ENCODE data around the gene CDC45.
"Not testable (repeated sequence)": the region's sequence is repeated elsewhere in the genome, so short reads cannot be mapped to it uniquely, and the experiment has no call there.

CDC45 gene

DNA sequence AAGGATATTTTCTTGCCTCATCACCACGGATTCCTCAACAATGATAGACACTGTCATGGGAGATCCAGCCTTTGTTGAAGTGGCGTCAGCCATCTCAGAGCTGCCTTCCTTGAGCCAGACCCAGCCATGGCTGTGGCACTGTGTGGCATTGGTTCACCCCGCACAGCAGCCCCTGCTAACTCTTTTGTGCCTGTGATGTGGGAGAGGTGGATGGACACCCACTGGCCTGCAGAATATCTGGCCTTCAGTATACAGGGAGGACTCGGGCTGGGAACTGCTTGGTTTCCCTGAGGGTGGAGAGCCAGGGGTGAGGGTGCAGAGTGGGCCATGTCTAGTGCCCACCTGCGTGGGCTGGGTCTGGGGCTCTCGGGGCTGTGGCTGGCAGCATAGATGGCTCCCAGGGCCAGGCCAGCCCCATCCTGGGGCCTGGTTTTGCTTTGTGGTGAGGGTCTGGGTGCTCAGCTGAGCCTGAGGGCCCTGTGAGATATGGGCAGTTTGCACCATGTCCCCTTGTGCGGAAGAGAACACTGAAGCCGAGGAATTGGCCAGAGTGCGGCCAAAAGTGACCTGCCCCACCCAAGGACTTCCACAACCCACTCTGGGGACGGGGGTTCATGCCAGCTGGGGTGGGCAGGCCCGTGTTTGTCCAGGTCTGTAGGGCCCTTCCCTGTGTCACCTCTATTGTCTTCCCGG, 38.3 kb downstream of the CDC45 start:
- no peak for DNase-seq

DNA sequence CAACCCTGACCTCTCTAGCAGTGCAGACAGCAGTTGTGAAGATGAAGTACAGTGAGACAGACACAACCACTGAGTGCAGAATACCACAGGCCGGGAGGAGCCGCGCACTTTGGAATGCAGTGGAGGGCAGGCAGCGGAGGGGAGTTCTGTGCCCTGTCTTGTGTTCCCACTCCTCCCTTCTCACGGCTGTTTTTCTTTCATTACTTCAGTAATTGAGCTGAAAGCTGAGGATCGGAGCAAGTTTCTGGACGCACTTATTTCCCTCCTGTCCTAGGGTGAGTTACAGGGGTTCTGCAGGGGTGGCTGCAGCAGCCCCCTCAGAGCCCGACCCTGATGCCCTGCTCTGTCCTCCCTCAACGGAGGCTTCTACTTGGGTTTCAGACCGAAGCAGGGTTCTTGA, 38.9 kb downstream of the CDC45 start:
- DNase-seq = no peak

DNA sequence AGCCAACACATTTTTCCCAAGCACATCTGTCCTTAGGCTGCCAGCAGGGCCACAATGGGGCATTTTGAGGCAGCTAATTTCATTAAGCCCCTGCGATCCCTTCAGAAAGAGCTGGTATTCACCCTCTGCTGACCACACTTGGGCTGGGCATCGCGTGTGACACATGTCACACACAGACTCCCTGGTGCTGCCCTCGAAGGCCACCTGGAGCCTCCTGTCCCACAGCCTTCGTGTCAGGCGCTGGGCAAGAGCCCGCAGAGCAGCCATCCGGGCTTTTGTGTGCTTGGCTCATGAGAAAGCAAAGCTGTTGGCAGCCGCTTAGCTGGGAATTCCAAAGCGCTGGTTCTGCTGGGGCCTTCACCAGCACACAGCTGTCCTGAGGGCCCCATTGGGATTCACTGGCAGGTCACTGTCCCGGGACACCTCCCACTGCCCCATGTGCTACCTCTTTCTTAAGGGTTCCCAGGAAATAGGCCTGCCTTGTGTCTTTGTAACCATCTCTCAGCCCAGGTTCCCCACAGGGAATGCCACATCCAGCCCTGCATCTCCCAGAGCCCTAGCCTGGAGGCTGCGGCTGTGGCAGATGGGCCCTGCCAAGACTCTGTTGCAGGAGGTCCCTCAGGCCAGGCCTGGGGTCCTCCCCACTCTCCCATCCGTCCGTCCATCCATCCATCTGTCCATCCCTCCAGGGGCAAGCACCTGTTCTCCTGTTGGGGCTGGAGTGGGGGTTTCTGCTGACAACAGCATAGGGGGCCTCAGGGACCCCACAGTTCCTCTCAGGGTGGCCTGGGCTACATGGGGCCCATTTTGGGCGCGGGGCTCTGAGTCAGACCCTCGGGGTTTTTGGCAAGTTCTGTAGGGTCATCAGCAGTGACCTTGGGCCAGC, 39.6 kb downstream of the CDC45 start:
- DNase-seq = no peak

DNA sequence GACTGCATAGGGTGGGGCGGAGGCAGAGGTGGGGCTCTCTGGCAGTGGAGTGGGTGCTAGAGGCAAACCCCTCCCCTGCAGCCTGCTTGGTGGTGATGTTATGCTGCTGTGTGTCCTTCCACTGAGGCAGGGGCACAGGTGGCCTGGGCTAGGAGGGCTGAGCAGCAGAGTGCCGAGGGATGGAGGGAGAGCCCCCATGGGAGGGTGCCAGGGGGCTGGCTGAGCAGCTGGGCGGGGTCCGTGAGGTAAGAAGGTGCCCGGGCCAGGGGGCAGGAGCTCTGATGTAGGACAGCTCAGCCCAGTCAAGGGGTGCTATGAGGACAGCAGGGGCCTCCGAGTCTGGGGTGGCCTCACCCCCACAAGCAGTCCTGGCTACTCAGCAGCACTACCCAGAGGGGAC, 40.3 kb downstream of the CDC45 start:
- DNase-seq = no peak

DNA sequence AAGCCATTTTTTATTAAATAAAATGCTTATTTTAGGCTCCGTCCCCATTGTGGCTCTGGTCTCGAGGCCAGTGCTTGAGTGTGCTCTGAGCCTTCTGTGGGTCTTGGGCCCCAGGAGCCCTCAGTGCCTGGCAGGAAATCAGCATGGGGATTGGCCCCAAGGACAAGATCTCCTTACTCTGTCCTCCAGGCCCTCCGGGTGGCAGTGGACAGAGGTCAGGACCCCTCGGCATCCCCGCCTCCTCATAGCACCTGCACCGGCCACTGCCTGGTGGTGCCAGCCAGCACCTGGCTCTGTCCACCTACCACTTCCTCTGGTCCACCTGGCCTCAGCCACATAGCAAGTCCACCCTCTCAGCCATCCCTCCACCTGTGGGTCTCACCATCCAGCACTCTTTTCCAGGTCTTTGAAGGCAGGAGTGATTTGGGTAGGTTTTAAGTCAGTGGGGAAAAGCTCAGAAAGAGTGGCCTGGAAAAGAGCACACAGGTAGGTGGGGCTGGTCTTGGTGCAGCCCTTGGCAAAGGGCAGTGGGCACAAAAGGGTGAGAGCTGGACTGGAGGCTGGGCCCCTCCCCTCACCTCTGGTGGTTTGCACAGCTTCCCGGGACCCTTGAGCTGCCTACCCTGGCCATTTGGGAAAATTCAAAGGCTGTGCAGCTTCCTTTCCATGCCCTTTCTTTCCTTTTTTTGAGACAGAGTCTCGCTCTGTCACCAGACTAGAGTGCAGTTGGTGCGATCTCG, 41.0 kb downstream of the CDC45 start:
- DNase-seq = no peak

DNA sequence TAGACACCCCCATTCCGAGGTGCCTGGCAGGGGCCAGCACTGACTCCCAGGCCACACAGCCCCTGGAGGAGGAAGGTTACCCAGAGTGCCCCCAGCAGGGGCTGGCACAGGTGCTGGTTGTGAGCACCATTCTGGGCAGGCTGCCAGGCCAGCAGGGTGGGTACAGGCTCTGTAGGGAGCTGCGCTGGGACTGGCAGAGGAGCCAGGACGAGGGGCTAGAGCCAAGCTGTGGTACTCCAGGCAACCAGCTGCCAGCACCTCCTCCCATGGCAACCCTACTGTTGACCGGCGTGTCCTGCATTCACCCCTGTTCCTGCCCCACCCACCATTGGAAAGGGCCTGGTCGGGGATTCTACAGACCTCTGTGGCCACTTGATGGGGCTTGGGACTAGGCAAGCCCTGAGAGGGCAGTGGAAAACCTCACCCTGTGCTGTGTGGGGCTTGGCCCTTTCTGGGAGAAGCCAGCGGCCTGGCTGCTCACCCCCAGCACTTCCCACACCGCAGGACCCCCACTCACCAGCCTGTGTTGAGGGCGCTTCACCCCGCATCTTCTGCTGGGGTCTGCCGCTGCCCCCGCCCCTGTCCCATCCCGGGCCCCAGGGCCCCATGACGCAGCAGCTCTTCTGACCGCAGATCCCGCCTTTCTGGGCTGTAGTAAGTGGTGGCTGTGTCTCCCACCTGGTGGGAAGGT, 42.6 kb downstream of the CDC45 start:
- no peak for DNase-seq

DNA sequence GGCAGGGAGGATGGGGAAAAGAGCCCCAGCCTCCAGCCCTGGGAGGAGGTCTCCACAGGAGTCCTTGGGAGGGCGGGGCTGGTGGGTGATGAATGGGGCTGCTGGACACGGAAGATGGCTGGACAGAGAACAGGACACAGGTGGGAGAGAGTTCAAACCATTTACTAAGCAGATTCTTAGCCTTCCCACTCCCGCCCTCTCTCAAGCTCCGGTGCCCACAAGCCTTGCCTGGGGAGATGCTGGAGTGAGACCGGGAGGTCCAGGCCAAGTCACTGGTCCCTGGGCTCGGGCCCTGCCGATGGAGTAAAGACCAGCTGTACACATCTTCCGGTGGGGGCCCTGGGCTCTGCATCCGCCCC, 43.1 kb downstream of the CDC45 start:
- no peak for DNase-seq

DNA sequence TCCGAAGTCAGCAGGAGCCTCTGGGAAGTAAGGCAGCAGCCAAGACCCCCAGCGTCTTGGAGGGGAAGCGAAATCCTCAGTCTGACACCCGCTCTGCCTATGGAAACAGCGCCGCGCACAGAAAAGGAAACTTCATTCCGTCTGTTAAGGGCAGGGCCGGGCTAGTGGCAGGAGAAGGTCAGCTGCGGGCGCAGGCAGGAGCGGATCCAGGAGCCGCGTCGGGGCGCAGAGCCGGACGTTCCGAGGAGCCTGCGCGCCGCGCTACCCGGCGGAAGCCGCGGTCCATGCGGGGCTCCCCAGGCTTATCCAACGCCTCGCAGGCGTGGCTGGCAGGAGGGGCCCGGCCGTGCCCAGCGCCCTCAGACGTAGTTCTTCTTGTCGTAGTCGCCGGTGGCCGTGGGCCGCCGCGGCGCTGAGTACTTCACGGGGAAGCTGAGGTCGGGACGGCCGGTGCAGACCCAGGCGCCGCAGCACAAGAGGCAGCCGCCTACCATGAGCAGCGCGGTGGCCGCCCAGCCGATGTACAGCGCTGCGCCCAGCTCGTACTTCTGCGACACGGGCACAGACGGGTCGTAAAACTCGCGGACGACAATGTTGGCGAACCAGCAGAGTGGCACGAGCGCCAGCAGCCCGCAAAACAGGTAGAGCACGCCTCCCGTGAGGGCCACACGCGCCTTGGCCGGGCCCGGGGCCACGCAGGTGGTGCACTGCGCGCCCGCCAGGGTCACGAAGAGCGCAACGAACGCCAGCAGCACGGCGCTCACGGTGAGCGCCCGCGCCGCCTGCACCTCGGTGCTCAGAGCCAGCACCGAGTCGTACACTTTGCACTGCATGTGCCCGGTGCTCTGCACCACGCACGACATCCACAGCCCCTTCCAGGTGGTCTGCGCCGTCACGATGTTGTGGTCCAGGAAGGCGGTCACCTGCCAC, 43.8 kb downstream of the CDC45 start:
- DNase-seq = no peak

DNA sequence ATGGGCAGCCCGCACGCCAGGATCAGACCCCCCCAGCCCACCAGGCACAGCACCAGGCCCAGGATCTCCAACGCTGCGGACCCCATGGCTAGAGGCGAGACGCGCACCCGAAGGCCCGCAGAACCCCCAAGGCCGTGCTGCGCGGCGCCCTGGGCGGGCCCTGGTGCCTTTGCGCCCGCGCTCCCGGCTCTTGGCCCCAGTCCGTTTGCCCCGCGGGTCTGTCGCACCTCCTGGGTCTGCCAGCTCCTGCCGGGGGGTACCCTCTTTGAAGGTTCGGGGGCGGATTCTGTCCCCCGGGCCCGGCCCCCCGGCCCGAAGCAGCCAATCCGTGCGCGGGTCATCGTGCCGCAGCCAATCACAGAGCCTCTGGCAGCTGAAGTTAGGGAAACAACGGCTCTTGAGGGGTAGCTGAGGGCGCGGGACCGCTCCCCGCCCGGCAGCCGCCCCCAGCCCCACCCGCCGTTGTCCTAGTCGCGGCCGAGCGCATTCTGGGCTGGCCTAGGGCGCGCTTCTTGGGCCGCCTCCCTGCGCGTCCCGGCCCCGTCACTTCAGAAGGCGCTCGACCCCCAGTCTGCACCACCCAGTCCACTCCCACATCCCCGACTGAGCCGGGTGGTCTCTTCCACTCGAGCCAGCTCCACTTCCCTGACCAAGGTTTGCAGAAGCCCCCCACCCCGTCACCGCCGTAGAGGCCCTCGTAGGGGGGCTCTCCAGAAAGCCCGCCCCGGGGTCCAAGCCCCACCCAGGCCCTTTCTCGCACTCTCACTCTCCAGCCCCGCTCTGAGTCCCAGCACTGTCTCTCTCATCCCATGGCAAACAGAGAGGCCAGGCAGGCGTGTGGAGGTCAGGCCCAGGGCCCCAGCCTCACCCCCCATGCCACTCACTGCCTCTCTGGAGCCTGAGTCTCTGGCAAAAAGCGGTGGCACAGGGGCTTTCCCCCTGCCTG, 44.7 kb downstream of the CDC45 start, which contains the start of gene CLDN5:
CLDN5 (minus strand) TSS at position 241 of the 946 bp plus-strand sequence; CDS start at position 86, 155 bp downstream.
- DNase-seq = no peak

DNA sequence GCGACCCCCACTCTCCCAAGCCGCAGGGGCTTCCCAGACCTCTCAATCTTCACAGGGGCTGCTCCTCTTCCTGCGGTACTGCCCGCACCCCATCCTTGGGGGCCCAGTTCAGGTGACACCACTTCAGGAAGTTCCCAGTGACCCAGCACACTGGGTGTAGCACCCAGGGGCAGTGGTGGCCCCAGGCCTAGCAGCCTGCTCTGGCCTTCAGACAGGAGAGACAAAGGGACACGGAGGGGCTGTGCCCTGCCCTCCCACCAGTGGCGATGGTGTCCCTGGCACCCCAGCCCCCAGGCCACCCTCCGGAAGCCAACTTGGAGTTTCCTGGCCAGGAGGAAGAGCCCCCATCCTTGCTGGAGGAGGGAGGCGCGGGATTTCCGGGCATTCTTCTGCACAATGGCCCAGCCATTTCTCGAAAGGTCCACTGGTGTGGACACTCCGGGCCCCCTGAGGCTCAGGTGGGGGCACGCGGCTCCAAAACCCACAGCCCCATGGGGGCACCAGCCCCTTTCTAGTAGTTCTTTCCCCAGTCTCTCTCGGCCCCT, 45.5 kb downstream of the CDC45 start:
- DNase-seq = no peak

DNA sequence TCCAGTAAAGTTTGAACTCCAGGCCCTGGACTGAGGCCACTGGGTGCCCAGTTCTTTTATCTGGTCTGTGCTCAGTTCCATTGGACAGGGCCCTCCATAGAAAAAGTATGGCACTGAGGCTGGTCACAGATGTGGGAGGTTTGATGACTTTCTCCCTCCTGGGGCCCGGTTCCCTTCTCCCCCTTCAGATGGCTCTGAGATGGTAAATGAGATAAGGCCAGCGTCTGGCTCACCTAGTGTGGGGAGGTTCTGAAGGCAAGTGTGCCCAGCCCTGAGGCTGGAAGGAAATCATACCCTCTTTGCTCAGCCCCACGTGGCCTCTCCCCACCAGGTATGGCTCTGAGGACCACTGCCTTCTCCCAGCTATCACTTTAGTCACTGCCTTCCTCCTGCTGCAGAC, 45.9 kb downstream of the CDC45 start:
- DNase-seq = no peak

DNA sequence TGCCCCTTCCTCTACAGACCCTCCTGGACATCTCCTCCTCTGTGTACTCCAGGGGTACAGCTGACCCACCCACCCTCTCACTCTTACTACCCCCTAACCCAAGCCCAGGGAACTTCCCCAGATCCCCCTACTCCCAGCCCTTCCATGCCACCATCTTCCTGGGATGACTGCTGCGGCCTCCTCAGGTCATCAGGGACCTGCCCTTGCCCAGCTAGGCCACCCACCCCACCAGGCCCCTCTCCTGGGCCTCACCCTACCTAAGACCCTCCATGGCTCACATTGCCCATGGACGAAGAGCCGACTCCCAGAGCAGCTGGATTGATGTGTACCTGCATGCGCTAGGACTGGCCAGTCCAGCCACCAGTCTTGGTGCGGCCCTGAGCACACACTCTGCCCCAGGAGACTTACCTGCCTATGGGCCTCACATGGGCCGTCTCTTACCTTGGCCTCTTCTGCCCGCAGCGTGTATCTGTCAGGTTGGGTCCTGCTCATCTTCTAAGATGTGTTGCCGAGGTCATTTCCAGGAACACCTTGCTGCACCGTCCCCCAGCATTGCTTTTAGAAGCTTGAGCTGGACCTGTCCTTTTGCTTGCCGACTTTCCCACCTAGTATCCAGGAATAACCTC, 46.5 kb downstream of the CDC45 start:
- no peak for DNase-seq

DNA sequence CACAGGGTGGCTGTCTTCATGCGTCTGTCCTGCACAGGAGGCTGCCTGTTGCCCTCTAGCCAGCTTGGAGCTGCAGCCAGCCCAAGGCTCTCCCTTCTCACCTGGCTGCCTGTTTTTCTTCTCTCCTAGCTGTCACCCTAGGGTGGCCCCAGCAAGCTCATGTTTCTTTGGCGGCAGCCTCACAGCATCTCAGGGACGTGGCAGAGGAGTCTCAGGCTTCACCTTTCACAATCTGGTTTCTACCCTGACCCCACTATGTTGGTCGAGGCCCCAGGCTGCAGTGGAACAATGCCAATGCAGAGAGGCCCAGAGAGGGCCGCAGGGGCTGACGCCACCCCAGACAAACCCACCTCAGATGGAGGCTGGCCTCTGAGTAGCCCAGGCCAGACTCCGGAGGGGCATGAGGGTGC, 47.0 kb downstream of the CDC45 start:
- DNase-seq = no peak

DNA sequence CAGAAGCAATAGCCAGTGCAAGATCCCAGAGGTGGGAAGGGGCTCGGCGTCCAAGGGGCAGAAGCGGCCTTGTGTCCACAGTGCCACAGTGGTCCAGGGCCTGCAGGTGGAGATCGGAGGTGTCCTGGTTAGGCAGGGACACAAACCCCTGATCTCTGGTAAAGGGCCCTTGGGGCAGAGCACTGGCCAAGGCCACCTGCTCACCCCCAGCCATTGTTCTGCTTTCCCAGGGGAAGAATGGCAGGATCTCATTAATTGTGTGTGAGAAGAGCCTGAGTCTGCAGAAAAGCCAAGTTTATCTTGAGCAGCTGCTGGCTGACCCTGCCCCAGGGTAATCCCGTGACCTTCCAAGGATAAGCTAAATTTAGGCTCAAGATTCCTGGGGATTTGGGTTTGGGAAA, 47.6 kb downstream of the CDC45 start:
- DNase-seq = no peak

DNA sequence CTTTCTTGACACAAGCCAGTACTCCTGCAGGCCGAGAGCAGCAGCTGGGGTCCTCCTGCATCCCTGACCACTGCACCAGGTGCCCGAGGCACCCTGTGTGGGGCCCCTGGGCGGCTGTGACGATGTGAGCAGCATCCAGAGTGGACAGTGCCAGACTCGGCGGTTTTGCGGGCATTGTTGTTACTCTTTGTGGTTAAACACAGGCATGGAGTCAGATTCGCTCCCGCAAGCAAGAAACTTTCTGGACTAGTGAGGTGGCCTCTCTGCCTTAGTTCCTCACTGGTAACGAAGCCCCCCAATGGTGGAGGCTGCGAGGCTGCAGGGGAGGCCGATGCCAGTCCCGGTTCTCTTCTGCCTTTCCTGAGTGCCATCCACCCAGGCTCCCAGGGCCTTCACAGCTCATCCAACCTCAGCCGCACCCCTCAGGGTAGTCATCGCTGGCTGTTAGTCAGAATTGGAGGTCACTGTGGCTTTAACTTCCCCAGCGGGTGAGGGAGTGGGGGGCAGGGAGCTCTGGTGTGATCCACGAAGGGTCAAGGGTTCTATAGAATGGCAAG, 48.2 kb downstream of the CDC45 start:
- no peak for DNase-seq

DNA sequence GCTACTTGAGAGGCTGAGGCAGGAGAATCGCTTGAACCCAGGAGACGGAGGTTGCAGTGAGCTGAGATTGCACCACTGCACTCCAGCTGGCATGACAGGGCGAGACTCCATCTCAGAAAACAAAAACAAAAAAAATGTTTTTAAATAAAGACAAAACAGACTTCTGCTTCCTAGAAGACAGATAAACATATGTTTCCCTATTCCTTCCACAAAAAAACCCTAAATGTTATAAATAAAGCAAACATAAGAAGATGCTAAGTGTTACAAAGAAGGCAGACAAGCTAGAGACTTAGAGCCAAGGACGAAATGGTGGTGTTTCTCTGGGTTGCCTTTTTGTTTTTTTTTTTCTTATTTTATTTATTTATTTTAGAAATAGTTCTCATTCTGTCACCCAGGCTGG, 50.1 kb downstream of the CDC45 start:
- DNase-seq = no peak

DNA sequence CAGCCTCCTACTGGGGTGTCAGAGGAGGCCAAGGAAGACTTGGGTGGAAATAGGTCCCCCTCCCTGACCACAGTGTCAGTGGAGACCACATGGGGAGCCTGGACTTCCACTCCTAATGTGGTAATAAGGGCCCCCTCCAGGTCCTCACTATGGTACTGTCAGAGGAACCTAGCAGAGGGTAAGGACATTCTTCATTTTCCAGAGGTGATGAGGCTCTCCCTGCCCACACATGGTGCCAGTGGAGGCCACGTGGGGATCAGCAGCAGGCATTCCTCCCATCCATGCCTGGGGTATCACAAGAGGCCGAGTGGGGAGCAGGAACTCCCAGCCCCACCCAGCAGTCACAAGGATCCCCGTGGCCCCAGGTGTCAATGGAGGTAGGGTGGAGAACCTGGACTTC, 51.0 kb downstream of the CDC45 start:
- DNase-seq = no peak

DNA sequence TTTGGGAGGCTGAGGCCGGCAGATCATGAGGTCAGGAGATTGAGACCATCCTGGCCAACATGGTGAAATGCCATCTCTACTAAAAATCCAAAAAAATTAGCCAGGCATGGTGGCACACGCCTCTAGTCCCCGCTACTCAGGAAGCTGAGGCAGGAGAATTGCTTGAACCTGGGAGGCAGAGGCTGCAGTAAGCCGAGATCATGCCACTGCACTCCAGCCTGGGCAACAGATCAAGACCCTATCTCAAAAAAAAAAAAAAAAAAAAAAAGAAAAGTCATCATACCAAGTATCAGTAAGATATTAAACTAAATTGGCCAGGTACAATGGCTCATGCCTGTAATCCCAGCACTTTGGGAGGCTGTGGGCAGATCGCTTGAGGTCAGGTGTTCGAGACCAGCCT, 51.6 kb downstream of the CDC45 start:
- DNase-seq = not testable (repeated sequence)

DNA sequence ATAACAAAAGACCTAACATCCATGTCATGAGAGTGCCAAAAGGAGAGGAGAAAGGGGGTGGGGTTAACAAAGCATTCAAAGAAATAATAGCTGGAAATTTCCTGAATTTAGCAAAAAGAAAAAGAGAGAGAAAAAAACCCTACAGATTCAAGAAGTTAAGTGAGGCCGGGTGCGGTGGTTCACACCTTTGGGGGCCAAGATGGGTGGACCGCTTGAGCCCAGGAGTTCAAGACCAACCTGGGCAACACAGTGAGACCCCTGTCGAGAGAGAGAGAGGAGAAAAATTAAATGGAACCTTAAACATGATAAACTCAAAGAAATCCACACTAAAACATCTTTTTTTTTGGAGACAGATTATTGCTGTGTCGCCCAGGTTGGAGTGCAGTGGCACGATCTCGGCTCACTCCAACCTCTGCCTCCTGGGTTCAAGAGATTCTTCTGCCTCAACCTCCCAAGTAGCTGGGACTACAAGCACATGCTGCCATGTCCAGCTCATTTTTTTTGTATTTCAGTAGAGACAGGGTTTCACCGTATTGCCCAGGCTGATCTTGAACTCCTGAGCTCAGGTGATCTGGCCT, 53.4 kb downstream of the CDC45 start:
- no peak for DNase-seq
